Measurements from ENCODE around the gene PGK1.

GRCh38 chrX:78071331-78071730, 32.7 kb upstream of the PGK1 start:
- TF ChIP-seq POLR2A (IDR thresholded peaks at IDR 0.05): no peak
- TF ChIP-seq, protein P1, sequence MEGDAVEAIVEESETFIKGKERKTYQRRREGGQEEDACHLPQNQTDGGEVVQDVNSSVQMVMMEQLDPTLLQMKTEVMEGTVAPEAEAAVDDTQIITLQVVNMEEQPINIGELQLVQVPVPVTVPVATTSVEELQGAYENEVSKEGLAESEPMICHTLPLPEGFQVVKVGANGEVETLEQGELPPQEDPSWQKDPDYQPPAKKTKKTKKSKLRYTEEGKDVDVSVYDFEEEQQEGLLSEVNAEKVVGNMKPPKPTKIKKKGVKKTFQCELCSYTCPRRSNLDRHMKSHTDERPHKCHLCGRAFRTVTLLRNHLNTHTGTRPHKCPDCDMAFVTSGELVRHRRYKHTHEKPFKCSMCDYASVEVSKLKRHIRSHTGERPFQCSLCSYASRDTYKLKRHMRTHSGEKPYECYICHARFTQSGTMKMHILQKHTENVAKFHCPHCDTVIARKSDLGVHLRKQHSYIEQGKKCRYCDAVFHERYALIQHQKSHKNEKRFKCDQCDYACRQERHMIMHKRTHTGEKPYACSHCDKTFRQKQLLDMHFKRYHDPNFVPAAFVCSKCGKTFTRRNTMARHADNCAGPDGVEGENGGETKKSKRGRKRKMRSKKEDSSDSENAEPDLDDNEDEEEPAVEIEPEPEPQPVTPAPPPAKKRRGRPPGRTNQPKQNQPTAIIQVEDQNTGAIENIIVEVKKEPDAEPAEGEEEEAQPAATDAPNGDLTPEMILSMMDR (IDR thresholded peaks at IDR 0.05): no peak

All from sigmoid colon (tissue), 3 donors.